Activated T-cell treated with anti-CD3 and anti-CD28 coated beads, Interleukin-2, amount 50 U/mL, for 24 hours (primary cell): ENCODE data around the gene OR51I1.

Experiments used
- DNase-seq: peaks from one replicate; pipeline ENCODE4 v3.0.0-alpha.2; 2020
- H3K27ac Mint-ChIP-seq: 2 replicates; pipeline ENCODE4 v1.8.0; 2020; ENCODE audit warnings: mild to moderate bottlenecking, mixed read lengths
- H3K27me3 Mint-ChIP-seq: 2 replicates; pipeline ENCODE4 v1.8.0; 2020; ENCODE audit warnings: mixed read lengths
- H3K36me3 Mint-ChIP-seq: 2 replicates; pipeline ENCODE4 v1.8.0; 2020; ENCODE audit warnings: low read depth, mixed read lengths
- H3K4me1 Mint-ChIP-seq: 2 replicates; pipeline ENCODE4 v1.8.0; 2020; ENCODE audit warnings: low read depth, mixed read lengths
- H3K4me3 Mint-ChIP-seq: 2 replicates; pipeline ENCODE4 v1.8.0; 2020; ENCODE audit warnings: mild to moderate bottlenecking, moderate library complexity, mixed read lengths
- H3K9me3 Mint-ChIP-seq: 2 replicates; pipeline ENCODE4 v1.8.0; 2020; ENCODE audit warnings: mixed read lengths

Gene OR51I1

GRCh38 chr11:5421811-5422210, 19.5 kb downstream of the OR51I1 start, which contains the start of gene OR51Q1:
TSS of gene OR51Q1 (plus strand) at chr11:5422111. CDS start at chr11:5422201, 90 bp downstream.
- Mint-ChIP-seq H3K36me3 (no peaks in the 10 kb centered on the region), H3K27me3 (peaks cover 22% of the 10 kb centered on the region), H3K4me3 (no peak within 1 kb of the TSS), H3K4me1 (no peaks in the 10 kb centered on the region), H3K9me3 (peaks cover 5% of the 10 kb centered on the region), H3K27ac (no peak within 1 kb of the TSS)
- DNase-seq = no peak

DNA sequence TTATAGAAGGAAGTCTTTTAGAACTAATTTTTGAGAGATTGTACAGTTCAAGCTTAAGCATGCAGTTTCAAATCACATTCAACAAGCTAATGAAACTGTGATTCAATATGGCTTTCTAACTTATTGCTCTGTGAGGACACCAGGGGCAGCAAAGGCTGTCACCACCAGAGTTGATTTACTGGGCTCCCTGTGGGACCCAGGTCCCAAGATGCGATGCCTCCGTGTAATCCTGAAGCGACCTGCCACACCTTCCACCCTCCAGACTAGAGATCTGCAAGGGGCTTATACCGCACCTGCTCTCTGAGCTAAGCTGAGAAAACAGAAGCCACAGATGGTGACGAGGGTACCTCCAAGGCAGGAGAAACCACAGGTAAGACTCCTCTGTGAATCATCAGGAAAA, 20.3 kb downstream of the OR51I1 start:
- Mint-ChIP-seq H3K4me1 (no peaks in the 10 kb centered on the region), H3K27me3 (peaks cover 19% of the 10 kb centered on the region), H3K27ac (no peak overlapping the region), H3K4me3 (no peak overlapping the region), H3K9me3 (peaks cover 5% of the 10 kb centered on the region), H3K36me3 (no peaks in the 10 kb centered on the region)
- no peak for DNase-seq

GRCh38 chr11:5405173-5405572, 36.1 kb downstream of the OR51I1 start:
- H3K27ac Mint-ChIP-seq = no peak overlapping the region
- H3K4me1 Mint-ChIP-seq = no peaks in the 10 kb centered on the region
- H3K9me3 Mint-ChIP-seq = no peaks in the 10 kb centered on the region
- peaks cover 15% of the 10 kb centered on the region for H3K27me3 Mint-ChIP-seq
- no peaks in the 10 kb centered on the region for H3K36me3 Mint-ChIP-seq
- H3K4me3 Mint-ChIP-seq = no peak overlapping the region
- DNase-seq = no peak

- H3K27ac Mint-ChIP-seq = no peak overlapping the region
- peaks cover 12% of the 10 kb centered on the region for H3K27me3 Mint-ChIP-seq
- no peaks in the 10 kb centered on the region for H3K36me3 Mint-ChIP-seq
- no peaks in the 10 kb centered on the region for H3K9me3 Mint-ChIP-seq
- no peak overlapping the region for H3K4me3 Mint-ChIP-seq
- no peaks in the 10 kb centered on the region for H3K4me1 Mint-ChIP-seq
- DNase-seq = no peak
Observed at GRCh38 chr11:5398936-5399335, 42.4 kb downstream of the OR51I1 start.

- no peaks in the 10 kb centered on the region for H3K36me3 Mint-ChIP-seq
- no peaks in the 10 kb centered on the region for H3K9me3 Mint-ChIP-seq
- H3K4me3 Mint-ChIP-seq = no peak overlapping the region
- H3K27me3 Mint-ChIP-seq = peaks cover 12% of the 10 kb centered on the region
- DNase-seq = no peak
- no peak overlapping the region for H3K27ac Mint-ChIP-seq
- H3K4me1 Mint-ChIP-seq = no peaks in the 10 kb centered on the region
Observed at GRCh38 chr11:5394091-5394490, 47.2 kb downstream of the OR51I1 start.
